Adrenal gland (tissue), 5 donors: ENCODE measurements around the gene COL23A1.

ENCODE experiments used
- CTCF ChIP-seq, 6 experiments: fragments of 450-650 bp in 4 of 6; fragments of 200-600 bp in 2 of 6; sonication (generic) in 1 of 6; IDR thresholded peaks; 1 replicate in 5 of 6; 2 replicates in 1 of 6; pipeline versions ENCODE4 v1.5.1 to v1.8.0; 2016 to 2021; ENCODE audit warnings: antibody characterized with exemption in 6 of 6, mild to moderate bottlenecking in 2 of 6, moderate library complexity in 1 of 6
- POLR2A ChIP-seq, 2 donors: fragments of 450-650 bp; IDR thresholded peaks; one replicate each; pipeline ENCODE4 v1.6.1; 2017; ENCODE audit warnings: antibody characterized with exemption in 2 of 2, mild to moderate bottlenecking in 2 of 2, moderate library complexity in 1 of 2
- donor health status: DM: no; HTN: no; CAD: no.

GRCh38 chr5:178533136-178533535 lies 57.1 kb downstream of the COL23A1 start:
- no peak for TF ChIP-seq CTCF (IDR thresholded peaks at IDR 0.05)
- TF ChIP-seq POLR2A (IDR thresholded peaks at IDR 0.05), result no peak
